Activated naive CD4-positive, alpha-beta T cell treated with Interleukin-2 at 50 U/mL for 16 hours (primary cell): ENCODE data around the gene SEC61A2.
"Not testable (repeated sequence)": the region's sequence is repeated elsewhere in the genome, so short reads cannot be mapped to it uniquely, and the experiment has no call there.

Source experiments
- DNase-seq: peaks from one replicate; pipeline ENCODE4 v3.0.0-alpha.2; 2020

Gene SEC61A2

GRCh38 chr10:12162927-12163326, 33.5 kb downstream of the SEC61A2 start:
- no peak for DNase-seq

GRCh38 chr10:12164085-12164484, 34.6 kb downstream of the SEC61A2 start:
- no peak for DNase-seq

- DNase-seq, result no peak
Observed at GRCh38 chr10:12165036-12165435, 35.6 kb downstream of the SEC61A2 start.

- no peak for DNase-seq
Observed at GRCh38 chr10:12165999-12166775, 36.7 kb downstream of the SEC61A2 start.

GRCh38 chr10:12171512-12171911, 42.0 kb downstream of the SEC61A2 start:
- DNase-seq, result not testable (repeated sequence)

- DNase-seq, result no peak
Observed at GRCh38 chr10:12177642-12178041, 48.2 kb downstream of the SEC61A2 start.

- no peak for DNase-seq
Observed at GRCh38 chr10:12179606-12180170, 50.2 kb downstream of the SEC61A2 start.

- no peak for DNase-seq
Observed at GRCh38 chr10:12180221-12180974, 50.9 kb downstream of the SEC61A2 start.

GRCh38 chr10:12181065-12181775, 51.7 kb downstream of the SEC61A2 start:
- DNase-seq, result peak; percentile 79

- DNase-seq, result no peak
Observed at GRCh38 chr10:12184165-12184564, 54.7 kb downstream of the SEC61A2 start.

- peak; percentile 32 for DNase-seq
Observed at GRCh38 chr10:12186323-12186722, 56.8 kb downstream of the SEC61A2 start.

- DNase-seq, result no peak
Observed at GRCh38 chr10:12187321-12187905, 57.9 kb downstream of the SEC61A2 start.

- no peak for DNase-seq
Observed at GRCh38 chr10:12188656-12189055, 59.2 kb downstream of the SEC61A2 start.

- no peak for DNase-seq
Observed at GRCh38 chr10:12189426-12189825, 59.9 kb downstream of the SEC61A2 start.

- no peak for DNase-seq
Observed at GRCh38 chr10:12191715-12192114, 62.2 kb downstream of the SEC61A2 start.

GRCh38 chr10:12193193-12193592, 63.7 kb downstream of the SEC61A2 start:
- DNase-seq, result no peak

GRCh38 chr10:12194752-12195271, 65.3 kb downstream of the SEC61A2 start:
- peak; percentile 45 for DNase-seq

GRCh38 chr10:12195281-12195602, 65.8 kb downstream of the SEC61A2 start:
- no peak for DNase-seq

- peak; percentile 86 for DNase-seq
Observed at GRCh38 chr10:12195603-12196506, 66.4 kb downstream of the SEC61A2 start, which contains the start of the genes CDC123 and NUDT5. CDC123 (plus strand) TSS chr10:12196188; CDS start chr10:12196246, 58 bp downstream. NUDT5 (minus strand) TSS chr10:12195891; CDS start chr10:12186291, 9,600 bp downstream.

GRCh38 chr10:12196531-12197211, 67.2 kb downstream of the SEC61A2 start:
- DNase-seq, result no peak

GRCh38 chr10:12198156-12198555, 68.7 kb downstream of the SEC61A2 start:
- no peak for DNase-seq
